Measurements from ENCODE around the gene PNKD. TPM values are rescaled to one million over a fixed set of nuclear protein-coding genes. Genes with fewer than 3 reads are reported as not detected.

Gene PNKD
- total and polyA plus RNA-seq, 8 donors: 35.1 to 121 (median 111) TPM

GRCh38 chr2:218317835-218318234 lies 47.5 kb downstream of the PNKD start:
- no peak overlapping the region for H3K4me3 ChIP-seq
- H3K27ac ChIP-seq: no peak overlapping the region
- TF ChIP-seq EP300 (IDR thresholded peaks at IDR 0.05) (no peak), POLR2A (IDR thresholded peaks at IDR 0.05) (no peak), CTCF (IDR thresholded peaks at IDR 0.05) (no peak), POLR2AphosphoS5 (IDR thresholded peaks at IDR 0.05) (no peak)
- no peak for DNase-seq
- no peaks in the 10 kb centered on the region for H3K27me3 ChIP-seq
- no peaks in the 10 kb centered on the region for H3K36me3 ChIP-seq
- H3K9me3 ChIP-seq: no peaks in the 10 kb centered on the region
- peaks cover 15 to 47% (median 22%) of the 10 kb centered on the region in 4 donors for H3K4me1 ChIP-seq
- intact Hi-C loops (cut with DNase I; ENCODE audit: low total_unique reads): no loop called here
- WGBS, 5 donors: 86 to 96% (median 90%) methylated on average over 4 of the region's 4 CpGs

GRCh38 chr2:218318241-218318640 lies 47.9 kb downstream of the PNKD start:
- Histone ChIP-seq H3K27me3 (no peaks in the 10 kb centered on the region), H3K27ac (no peak overlapping the region), H3K4me3 (no peak overlapping the region), H3K4me1 (peaks cover 15 to 47% (median 24%) of the 10 kb centered on the region in 4 donors), H3K9me3 (no peaks in the 10 kb centered on the region), H3K36me3 (no peaks in the 10 kb centered on the region)
- intact Hi-C loops (cut with DNase I; ENCODE audit: low total_unique reads): no loop called here
- WGBS, 5 donors: 57 to 90% (median 72%) methylated on average over 6 to 7 of the region's 7 CpGs
- TF ChIP-seq EP300 (IDR thresholded peaks at IDR 0.05) (no peak), POLR2AphosphoS5 (IDR thresholded peaks at IDR 0.05) (no peak), CTCF (IDR thresholded peaks at IDR 0.05) (no peak), POLR2A (IDR thresholded peaks at IDR 0.05) (no peak)
- no peak for DNase-seq

- intact Hi-C loops (cut with DNase I; ENCODE audit: low total_unique reads): no loop called here
- DNase-seq: no peak
Observed at GRCh38 chr2:218319813-218320365, 49.6 kb downstream of the PNKD start.

GRCh38 chr2:218320704-218321336 lies 50.5 kb downstream of the PNKD start:
- WGBS, 5 donors: 74 to 86% (median 78%) methylated on average over 3 of the region's 3 CpGs
- no peak for DNase-seq
- H3K36me3 ChIP-seq: no peaks in the 10 kb centered on the region
- H3K27me3 ChIP-seq: no peaks in the 10 kb centered on the region
- H3K4me3 ChIP-seq: no peak overlapping the region
- peaks cover 24 to 64% (median 43%) of the 10 kb centered on the region in 4 donors for H3K4me1 ChIP-seq
- peak overlapping the region in 1 of 5 donors; percentile 5 for H3K27ac ChIP-seq
- intact Hi-C loops (cut with DNase I; ENCODE audit: low total_unique reads): no loop called here
- no peak for TF ChIP-seq POLR2AphosphoS5 (IDR thresholded peaks at IDR 0.05)
- no peak for TF ChIP-seq POLR2A (IDR thresholded peaks at IDR 0.05)
- no peak for TF ChIP-seq CTCF (IDR thresholded peaks at IDR 0.05)
- TF ChIP-seq EP300 (IDR thresholded peaks at IDR 0.05): no peak
- no peaks in the 10 kb centered on the region for H3K9me3 ChIP-seq

More at GRCh38 chr2:218319813-218320365, 49.6 kb downstream of the PNKD start:
- WGBS, 5 donors: 46 to 70% (median 62%) methylated on average over 6 of the region's 6 CpGs
- TF ChIP-seq POLR2AphosphoS5 (IDR thresholded peaks at IDR 0.05) (no peak), POLR2A (IDR thresholded peaks at IDR 0.05) (no peak), EP300 (IDR thresholded peaks at IDR 0.05) (no peak), CTCF (IDR thresholded peaks at IDR 0.05) (no peak)
- H3K4me1 ChIP-seq: peaks cover 24 to 63% (median 38%) of the 10 kb centered on the region in 4 donors
- H3K4me3 ChIP-seq: no peak overlapping the region
- no peaks in the 10 kb centered on the region for H3K36me3 ChIP-seq
- H3K9me3 ChIP-seq: no peaks in the 10 kb centered on the region
- H3K27ac ChIP-seq: peak overlapping the region in 1 of 5 donors; percentile 32
- H3K27me3 ChIP-seq: no peaks in the 10 kb centered on the region

All from stomach (tissue), 9 donors.